ENCODE results near the gene GUCD1. TPM values are rescaled to one million over a fixed set of nuclear protein-coding genes. Genes with fewer than 3 reads are reported as not detected.

Gene GUCD1
- total and polyA plus RNA-seq, 9 of the 15 experiments (the other 6 are each of a cell fraction or from before 2014, with no cell fraction given): 31.5 to 67.8 (median 50.3) TPM

DNA sequence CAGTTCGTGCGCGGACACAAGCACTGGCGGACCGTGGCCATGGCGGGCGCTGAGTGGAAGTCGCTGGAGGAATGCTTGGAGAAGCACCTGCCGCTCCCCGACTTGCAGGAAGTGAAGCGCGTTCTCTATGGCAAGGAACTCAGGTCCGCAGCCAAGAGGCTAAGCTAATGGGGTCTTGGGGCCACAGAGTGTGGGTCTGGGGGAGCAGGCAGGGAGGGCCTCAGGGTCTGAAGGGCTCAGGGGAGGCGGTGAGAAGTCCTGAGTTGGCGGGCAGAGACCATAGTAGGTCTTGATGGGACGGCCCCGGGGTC lies 59.6 kb downstream of the GUCD1 start:
- H3K27me3 ChIP-seq (ENCODE audit: control insufficient read depth in 2 of 2, insufficient read depth in 2 of 2, low read length in 2 of 2): peaks cover 0 to 41% of the 10 kb centered on the region in 2 experiments; a peak in 3 of 5 replicates
- no peak overlapping the region for H3K4me3 ChIP-seq
- H3K79me2 ChIP-seq (ENCODE audit: control insufficient read depth, insufficient read depth, low read length): no peaks in the 10 kb centered on the region
- ChIA-PET CTCF (ENCODE audit: low intra/inter-chr PET ratio) (no interaction called here), POLR2A (interaction anchor here (0.8 kb wide), 1 partner anchor 1042 kb away, joined by 3 read pairs; no protein-coding TSS in a partner anchor)
- no peak for DNase-seq (ENCODE audit: extremely low read depth in 1 of 4, low spot score in 3 of 4)
- H3K9ac ChIP-seq (ENCODE audit: insufficient read depth in 1 of 2, low read depth in 2 of 2, low read length in 2 of 2): no peak overlapping the region
- intact Hi-C loops (cut with micrococcal nuclease) (no loop called here), in situ Hi-C loops (cut with MboI) (no loop called here)
- BruUV-seq (replicated peaks): no TSS peak
- FAIRE-seq: no peak
- H4K20me1 ChIP-seq (replicated peaks; ENCODE audit: control insufficient read depth, insufficient read depth, low read length): no peaks in the 10 kb centered on the region
- H2AFZ ChIP-seq (ENCODE audit: low read depth, low read length): no peak overlapping the region
- ATAC-seq: no peak
- TF ChIP-seq ZNF695 (CRISPR knock-in tag; IDR thresholded peaks at IDR 0.05) (no peak), ARHGAP35 (IDR thresholded peaks at IDR 0.05; ENCODE audit: partially characterized antibody) (no peak), SAFB (IDR thresholded peaks at IDR 0.05; ENCODE audit: borderline replicate concordance, low read depth, low read length) (no peak), SIN3B (IDR thresholded peaks at IDR 0.05; ENCODE audit: low read depth) (no peak), ZNF444 (CRISPR knock-in tag; IDR thresholded peaks at IDR 0.05) (no peak), ZNF592 (IDR thresholded peaks at IDR 0.05) (no peak), CAMTA2 (CRISPR knock-in tag; conservative IDR thresholded peaks at IDR 0.05) (no peak), MTA2 (IDR thresholded peaks at IDR 0.05; ENCODE audit: low read depth) (no peak), ZNF354B (CRISPR knock-in tag; IDR thresholded peaks at IDR 0.05) (no peak), BHLHE40 (IDR thresholded peaks at IDR 0.05; ENCODE audit: low read length) (no peak), FOS (IDR thresholded peaks at IDR 0.05; ENCODE audit: extremely low read depth, insufficient read length) (no peak), ZBTB43 (CRISPR knock-in tag; IDR thresholded peaks at IDR 0.05) (no peak), GABPB1 (CRISPR knock-in tag; IDR thresholded peaks at IDR 0.05) (no peak), ZNF76 (CRISPR knock-in tag; IDR thresholded peaks at IDR 0.05; ENCODE audit: borderline replicate concordance) (no peak)
- no peak overlapping the region for H3K4me2 ChIP-seq (ENCODE audit: insufficient read depth, low read length)
- H3K9me3 ChIP-seq (replicated peaks; ENCODE audit: control insufficient read depth, insufficient read depth, low read depth, low read length): no peaks in the 10 kb centered on the region
- no peaks in the 10 kb centered on the region for H3K9me1 ChIP-seq (ENCODE audit: control insufficient read depth, insufficient read depth, low read length)
- no peak overlapping the region for H3K27ac ChIP-seq (ENCODE audit: extremely low read depth, low read depth, low read length)
- H3K36me3 ChIP-seq (ENCODE audit: control insufficient read depth, insufficient read depth, low read length): no peaks in the 10 kb centered on the region
- H3K4me1 ChIP-seq (replicated peaks in 1 of 2; ENCODE audit: control insufficient read depth in 2 of 2, insufficient read depth in 2 of 2, low read length in 2 of 2): peaks cover 0 to 6% of the 10 kb centered on the region in 2 experiments; a peak in 1 of 5 replicates
- WGBS (ENCODE audit: insufficient coverage, low coverage, missing lambda C conversion rate): 67% methylated on average over 12 of the region's 17 CpGs
